GM12872 (cell line): ENCODE results near the gene MOCS3.
A peak's percentile ranks its signal among the peaks of the same experiment; 100 is the strongest.

Experiments
- TF ChIP-seq, protein P1 (sequence below): IDR thresholded peaks from 3 replicates; pipeline ENCODE4 v1.5.1; 2011; ENCODE audit warnings: low read depth, mild to moderate bottlenecking, low read length, moderate library complexity; ENCODE audit not compliant: insufficient read depth

MOCS3 gene

DNA sequence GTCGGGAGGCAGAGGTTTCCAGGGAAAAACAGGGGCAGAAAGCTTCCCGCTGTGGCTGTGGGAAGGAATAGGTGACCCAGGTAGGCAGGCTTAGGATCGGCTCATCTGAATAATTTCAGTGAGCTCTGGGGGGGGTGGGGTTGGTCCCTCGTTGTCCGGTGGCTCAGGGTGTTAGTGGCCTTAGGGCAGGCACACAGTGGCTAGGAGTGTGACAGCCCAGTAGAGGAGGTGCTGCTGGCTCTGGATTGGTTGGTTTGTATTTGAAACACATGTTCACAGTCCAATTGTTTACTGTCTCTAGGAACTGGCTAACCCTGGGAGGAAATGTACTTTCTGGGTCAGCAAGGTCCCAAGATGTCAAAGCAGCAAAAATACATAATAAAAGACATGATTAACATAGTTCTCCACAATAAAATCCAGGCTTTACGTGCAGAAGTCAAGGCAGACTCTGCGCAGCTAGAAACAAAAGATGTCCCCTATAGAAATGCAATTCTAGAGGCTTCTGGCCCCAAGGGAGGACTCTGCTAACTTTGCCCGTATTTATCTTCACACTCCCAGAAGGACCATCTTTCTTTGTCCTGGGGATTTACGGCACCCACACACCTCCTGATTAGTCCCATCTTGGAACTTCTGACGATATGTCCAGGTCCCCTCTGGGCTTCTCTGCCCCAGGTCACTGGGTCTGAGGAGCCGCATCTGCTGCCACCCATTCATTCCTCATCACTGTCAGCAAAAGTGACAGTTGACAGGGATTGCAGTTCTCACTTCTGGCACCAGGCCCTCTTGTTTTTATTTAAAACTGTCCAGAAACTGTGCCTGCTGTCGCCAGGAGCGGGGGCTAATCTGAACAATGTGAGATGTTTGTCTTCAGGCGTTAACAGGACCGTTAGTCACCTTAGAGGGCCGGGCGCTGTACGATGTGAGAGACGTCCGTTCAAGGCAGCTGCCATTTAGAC, 18.7 kb downstream of the MOCS3 start:
- TF ChIP-seq, protein P1, sequence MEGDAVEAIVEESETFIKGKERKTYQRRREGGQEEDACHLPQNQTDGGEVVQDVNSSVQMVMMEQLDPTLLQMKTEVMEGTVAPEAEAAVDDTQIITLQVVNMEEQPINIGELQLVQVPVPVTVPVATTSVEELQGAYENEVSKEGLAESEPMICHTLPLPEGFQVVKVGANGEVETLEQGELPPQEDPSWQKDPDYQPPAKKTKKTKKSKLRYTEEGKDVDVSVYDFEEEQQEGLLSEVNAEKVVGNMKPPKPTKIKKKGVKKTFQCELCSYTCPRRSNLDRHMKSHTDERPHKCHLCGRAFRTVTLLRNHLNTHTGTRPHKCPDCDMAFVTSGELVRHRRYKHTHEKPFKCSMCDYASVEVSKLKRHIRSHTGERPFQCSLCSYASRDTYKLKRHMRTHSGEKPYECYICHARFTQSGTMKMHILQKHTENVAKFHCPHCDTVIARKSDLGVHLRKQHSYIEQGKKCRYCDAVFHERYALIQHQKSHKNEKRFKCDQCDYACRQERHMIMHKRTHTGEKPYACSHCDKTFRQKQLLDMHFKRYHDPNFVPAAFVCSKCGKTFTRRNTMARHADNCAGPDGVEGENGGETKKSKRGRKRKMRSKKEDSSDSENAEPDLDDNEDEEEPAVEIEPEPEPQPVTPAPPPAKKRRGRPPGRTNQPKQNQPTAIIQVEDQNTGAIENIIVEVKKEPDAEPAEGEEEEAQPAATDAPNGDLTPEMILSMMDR: no peak

DNA sequence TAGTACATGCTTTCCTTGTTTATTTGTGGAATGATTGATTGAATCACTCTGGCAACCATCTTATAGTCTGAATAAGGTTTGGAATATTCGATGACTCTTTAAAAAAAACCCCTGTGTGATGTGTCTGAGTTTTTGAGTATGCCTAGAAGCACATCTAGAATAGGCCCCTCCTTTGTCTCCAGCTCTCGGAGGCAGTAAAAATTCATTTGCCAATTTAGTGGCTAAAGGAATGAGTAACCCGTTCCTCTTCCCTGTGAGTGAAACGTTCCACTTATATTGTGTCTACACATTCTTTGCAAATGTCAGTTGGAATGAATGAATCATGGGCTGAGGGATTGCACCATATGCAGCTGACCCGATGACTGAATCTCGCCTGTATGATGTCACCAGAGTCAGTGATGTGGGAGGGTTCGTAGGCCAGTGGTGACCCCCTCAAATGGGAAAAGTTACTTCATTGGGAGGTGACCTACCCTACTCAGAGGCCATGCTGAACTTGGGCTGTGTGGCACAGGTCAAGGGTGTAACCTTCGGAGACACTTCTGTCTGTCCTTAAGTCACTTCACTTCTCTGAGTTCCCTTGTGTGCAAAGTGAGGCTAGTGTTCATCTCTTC, 21.6 kb downstream of the MOCS3 start:
- TF ChIP-seq, protein P1: no peak

DNA sequence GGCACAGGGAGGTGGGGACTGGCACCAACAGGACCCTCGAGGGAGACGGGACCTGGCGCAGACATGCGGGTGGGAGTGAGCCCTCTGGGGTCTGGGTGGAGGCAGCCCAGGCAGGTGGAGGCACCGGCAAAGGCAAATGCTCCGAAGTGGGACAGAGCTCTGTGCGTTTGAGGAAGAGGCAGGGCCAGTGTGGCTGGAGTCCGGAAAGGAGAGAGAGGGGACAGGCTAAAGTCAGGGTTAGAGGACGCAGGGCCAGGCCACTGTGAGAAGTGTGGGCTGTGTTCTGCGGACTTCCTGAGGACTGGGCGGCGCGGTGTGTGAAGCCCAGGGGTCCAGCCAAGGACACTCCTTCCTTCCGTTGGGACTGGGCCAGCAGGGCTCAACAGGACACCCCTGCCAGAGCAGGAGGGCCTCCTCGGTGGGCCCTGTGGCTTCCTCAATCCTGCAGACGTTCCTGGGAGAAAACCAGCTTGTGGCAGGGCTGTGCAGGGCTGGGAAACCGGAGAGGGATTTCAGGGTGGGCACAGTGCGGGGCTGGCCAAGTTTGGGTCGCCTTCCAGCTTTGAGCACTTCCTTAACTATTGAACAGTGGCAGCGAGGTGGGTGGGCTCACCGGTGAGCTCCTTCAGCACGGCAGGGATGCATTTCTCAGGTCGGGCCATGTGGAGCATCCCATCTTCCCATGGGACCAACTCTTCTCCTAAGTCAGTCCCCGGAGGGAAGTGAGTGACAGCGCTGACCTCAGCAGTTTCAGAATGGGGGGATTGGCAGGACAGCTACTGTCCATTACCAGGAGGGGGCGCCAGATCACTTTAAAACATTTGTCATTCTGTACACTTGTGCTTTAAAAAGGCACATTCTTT, 22.5 kb downstream of the MOCS3 start:
- TF ChIP-seq, protein P1: peak; percentile 86

DNA sequence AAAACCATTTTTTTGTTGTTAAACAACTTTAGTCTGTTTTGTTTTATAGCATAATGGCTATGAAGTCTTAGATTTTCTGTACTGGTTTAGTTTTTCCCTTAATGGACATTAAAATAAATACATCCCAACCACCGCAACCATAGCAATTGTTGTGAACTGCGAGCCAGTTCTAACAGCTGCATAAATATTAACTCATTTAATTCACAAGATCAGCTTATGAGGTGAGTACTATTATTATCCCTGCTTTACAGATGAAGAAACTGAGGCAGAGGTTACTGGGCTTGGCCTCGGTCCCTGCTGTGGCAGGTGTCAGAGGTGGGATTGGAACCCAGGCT, 23.1 kb downstream of the MOCS3 start:
- TF ChIP-seq, protein P1: no peak

DNA sequence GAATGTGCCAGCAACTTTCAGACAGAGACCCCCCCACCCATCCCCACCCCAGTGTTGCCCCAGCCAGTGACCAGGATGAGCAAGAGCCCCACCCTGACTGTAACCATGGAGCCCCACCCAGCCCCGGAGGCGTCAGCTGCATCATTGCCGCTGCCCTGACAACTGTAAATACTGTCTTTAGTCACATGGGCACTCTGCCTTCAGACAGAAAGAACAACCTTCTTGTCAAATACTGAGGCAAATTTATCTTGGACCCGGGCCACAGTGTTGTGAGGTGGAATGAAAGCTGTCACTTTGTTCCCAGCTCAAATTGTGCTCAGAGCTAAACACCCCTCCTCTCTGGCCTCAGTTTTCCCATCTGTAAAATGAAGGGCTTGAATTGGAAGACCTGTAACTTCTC, 23.7 kb downstream of the MOCS3 start:
- TF ChIP-seq, protein P1: no peak

DNA sequence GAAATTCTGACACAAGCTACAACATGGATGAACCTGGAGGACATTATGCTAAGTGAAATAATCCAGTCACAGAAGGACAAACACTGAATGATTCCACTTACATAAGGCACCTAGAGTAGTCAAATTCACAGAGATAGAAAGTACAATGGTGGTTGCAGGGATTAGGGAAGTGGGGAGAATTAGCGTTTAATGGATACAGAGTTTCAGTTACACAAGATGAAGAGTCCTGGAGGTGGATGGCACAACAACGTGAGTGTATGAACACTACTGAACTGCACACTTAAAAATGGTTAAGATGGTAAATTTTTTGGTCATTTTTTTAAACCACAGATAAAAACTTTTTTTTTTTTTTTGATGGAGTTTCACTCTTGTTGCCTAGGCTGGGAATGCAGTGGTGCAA, 24.7 kb downstream of the MOCS3 start:
- TF ChIP-seq, protein P1: no peak
